Suppressor macrophage treated with lipopolysaccharide for 4 hours (primary cell): Measurements from ENCODE around the gene ZKSCAN4.

Source experiments
- DNase-seq: peaks from one replicate; pipeline ENCODE4 v3.0.0-alpha.2; 2020

Gene ZKSCAN4

DNA sequence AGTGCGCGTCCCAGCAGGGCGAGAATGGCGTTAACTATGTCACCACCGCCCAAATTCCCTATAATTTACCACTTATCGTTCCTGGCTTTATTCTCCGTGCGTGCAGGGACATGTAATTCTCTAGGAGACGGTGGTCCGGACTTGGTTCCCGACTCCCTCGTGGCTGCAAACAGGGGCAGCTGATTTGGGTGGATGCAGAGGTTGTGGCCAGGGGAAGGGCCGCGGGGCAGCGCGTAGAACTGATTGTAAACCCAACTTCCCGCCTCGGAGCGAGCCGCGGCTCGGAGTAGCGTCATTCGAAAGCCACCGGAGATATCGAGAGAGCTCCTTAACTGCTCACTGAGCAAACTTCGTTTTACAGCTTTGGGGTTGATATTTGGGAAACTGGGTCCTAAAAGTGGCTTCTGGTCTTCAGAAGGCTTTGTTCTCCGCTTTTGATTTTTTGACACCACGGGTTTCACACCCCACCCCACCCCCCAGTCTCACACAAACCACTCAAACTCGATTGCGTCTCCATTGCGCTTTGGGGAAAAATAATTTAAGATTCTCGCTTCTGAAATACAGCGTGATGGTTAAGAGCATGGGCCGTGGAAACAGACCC is 44.5 kb downstream of the ZKSCAN4 start:
- peak; percentile 50 for DNase-seq

DNA sequence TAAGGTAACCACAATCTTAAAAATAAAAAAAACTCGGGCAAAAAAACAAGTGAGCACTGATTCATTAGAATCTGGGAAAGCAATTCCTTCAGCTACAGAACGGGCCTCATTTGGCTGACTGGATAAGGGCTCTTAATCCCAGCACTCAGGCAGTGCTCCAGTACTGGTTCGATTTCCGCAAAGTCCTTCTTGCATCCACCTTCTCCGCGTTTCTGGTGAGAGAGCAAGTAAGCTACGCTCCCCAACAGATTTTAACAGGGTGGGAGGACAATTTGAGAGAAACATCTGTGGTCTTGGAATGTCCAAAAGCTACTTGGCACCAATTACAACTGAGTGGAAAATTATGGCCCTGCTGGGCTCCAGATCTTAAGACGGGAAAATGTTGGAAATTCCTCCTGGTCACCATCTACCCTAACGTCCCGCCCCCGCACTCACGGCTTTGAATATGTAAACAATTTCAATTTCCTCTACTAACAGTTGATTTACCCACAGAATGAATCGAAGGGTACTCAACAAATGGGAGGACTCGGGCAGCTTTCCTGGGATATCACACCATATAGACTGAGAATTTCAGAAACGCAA is 45.0 kb downstream of the ZKSCAN4 start:
- DNase-seq: no peak

DNA sequence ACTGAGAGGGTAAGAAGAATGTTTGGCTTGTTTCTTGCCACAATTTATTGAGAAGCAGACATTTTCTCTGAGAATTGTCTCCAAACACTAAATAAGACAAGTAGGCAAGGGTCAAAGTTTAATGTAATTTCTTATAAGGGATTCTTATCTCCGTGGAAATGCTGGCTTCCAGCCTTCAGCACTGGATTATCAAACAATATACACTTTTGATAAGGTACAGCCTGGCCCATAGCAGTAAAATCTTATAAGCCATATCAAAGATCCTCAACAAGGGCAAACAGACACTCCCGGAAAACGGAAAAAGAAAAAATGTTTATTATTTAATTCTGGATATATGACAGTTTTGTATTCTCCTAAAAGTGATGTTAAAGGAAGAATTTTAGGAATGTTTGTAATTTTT is 45.5 kb downstream of the ZKSCAN4 start:
- no peak for DNase-seq

DNA sequence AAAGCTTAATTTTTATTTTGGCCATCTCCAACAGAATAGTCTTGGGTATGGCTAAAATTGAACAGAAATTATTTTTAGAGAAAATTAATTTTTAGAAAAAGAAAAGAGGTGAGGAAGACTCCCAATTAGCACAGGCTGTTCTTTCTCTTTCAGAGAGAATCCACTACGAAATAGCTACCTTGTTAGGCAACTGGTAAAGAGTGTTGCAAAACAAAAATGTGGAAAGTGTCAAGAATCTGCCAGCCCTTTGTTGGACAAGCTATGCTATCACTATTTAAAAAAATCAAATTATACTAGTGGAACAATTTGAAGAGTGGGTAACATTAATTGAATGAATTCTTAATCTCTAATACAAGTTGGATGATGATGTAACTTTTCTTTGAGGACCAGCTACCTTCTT is 46.2 kb downstream of the ZKSCAN4 start:
- DNase-seq: no peak

DNA sequence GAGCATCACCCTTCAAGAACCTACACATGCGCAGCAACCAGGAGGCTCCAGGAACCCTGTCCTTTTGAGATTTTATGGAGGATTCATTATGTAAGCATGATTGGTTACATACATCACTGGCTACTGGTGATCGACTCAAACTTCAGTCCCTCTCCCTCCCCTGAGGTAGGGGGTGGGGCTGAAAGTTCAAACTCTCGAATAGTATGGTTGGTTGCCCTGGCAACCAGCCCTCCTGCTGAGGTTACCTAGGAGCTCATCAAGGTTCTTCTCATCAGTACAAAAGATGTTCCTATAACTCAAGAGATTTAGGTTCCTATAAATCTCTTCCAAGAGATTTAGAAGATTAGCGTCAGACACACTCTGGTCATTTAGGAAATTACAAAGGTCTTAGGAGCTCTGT is 48.9 kb downstream of the ZKSCAN4 start:
- no peak for DNase-seq

DNA sequence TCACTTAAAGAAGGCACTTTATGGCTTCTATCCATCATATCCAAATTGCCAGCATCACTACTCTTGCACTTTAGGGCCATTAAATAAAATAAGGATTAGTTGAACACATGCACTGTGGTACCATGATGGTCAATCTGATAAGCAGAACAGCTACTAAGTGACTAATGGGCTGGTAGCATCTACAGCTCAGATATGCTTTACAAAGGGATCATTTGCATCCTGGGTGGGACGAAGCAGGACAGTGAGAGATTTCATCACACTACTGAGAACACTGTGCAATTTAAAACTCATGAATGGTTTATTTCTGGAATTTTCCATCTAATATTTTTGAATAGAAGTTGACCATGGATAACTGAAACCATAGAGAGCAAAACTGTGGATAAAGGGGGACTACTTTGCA is 52.0 kb downstream of the ZKSCAN4 start:
- DNase-seq: no peak
